IPS-20b (cell line): Measurements from ENCODE around the gene INPP5A.

ENCODE experiments used
- H3K27ac ChIP-seq: one replicate; pipeline ENCODE4 v1.5.1; 2013; ENCODE audit warnings: low read length
- H3K27me3 ChIP-seq: 2 replicates; pipeline ENCODE4 v1.6.1; 2013; ENCODE audit warnings: mild to moderate bottlenecking, low read length, inconsistent platforms; ENCODE audit not compliant: insufficient read depth
- H3K36me3 ChIP-seq: 2 replicates; pipeline ENCODE4 v1.6.1; 2013; ENCODE audit warnings: low read depth, mild to moderate bottlenecking, inconsistent platforms, low read length, moderate library complexity; ENCODE audit not compliant: insufficient read depth
- H3K4me1 ChIP-seq: 2 replicates; pipeline ENCODE4 v1.6.1; 2013; ENCODE audit warnings: mild to moderate bottlenecking, control low read depth, inconsistent platforms, low read length, moderate library complexity; ENCODE audit not compliant: insufficient read depth
- H3K4me3 ChIP-seq: 2 replicates; pipeline ENCODE4 v1.5.1; 2013; ENCODE audit warnings: mild to moderate bottlenecking, low read length, inconsistent platforms
- H3K9ac ChIP-seq: 2 replicates; pipeline ENCODE4 v1.6.1; 2013; ENCODE audit warnings: low read depth, mild to moderate bottlenecking, inconsistent platforms, low read length, moderate library complexity
- H3K9me3 ChIP-seq: 2 replicates; pipeline ENCODE4 v1.6.1; 2013; ENCODE audit warnings: mild to moderate bottlenecking, low read depth, low read length, inconsistent platforms; ENCODE audit not compliant: insufficient read depth

The INPP5A gene

DNA sequence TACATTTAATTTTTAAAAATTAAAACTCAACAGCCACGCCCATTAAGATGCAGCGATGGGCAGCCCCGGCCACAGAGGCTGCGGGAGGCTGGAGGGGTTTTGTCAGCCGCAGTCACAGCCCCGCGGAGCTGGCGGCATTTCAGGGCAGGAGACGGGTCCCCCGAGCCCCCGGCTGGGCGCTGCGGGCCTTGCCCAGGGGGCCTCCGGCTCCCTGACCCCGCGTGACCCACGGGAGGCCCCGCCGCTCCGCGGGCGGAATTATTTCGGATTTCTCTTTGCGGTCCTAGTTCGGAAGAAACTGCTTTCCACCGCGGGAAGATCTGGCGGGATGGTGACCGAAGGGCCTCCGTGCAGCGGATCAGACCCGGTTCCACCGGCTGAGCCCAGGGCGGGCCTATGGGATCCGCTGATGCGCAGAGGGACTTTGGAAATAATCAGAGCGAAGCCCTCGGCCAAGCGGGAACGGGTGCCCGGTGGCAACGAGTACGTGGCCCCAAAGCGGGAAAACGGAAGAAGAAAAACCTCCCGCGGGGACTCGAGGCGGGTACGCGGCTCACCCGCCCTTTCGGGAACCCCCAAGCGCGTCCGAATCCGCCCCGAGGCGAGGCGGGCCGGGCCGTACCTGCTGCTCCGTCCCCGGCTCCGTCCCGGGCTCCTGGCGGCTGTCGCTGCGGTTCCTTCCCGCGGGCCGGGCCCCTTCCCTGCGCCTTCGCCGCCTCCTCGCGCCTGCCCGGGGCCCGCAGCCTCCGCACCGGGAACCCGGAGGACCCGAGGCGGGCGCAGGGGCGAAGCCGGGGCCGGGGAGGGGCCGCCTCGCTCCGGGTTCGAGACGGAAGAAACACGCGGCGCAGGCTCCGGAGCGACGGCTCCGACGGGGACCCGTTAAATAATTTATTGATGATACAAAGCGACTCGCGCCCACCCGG is 246.6 kb downstream of the INPP5A start:
- no peaks in the 10 kb centered on the region for H3K36me3 ChIP-seq
- H3K9me3 ChIP-seq, result no peaks in the 10 kb centered on the region
- no peak overlapping the region for H3K9ac ChIP-seq
- H3K4me1 ChIP-seq, result no peaks in the 10 kb centered on the region; the same call in 1 of the 2 replicates
- H3K27ac ChIP-seq, result no peak overlapping the region
- H3K27me3 ChIP-seq, result peaks cover 79% of the 10 kb centered on the region
- peak overlapping the region; percentile 18; the same call in 1 of the 2 replicates for H3K4me3 ChIP-seq

- Histone ChIP-seq H3K4me3 (no peak overlapping the region), H3K9ac (no peak overlapping the region), H3K27ac (no peak overlapping the region), H3K36me3 (no peaks in the 10 kb centered on the region), H3K9me3 (no peaks in the 10 kb centered on the region), H3K27me3 (peaks cover 88% of the 10 kb centered on the region), H3K4me1 (no peaks in the 10 kb centered on the region; the same call in 1 of the 2 replicates)
These were observed 247.5 kb downstream of the INPP5A start for GRCh38 chr10:132784866-132785722.

DNA sequence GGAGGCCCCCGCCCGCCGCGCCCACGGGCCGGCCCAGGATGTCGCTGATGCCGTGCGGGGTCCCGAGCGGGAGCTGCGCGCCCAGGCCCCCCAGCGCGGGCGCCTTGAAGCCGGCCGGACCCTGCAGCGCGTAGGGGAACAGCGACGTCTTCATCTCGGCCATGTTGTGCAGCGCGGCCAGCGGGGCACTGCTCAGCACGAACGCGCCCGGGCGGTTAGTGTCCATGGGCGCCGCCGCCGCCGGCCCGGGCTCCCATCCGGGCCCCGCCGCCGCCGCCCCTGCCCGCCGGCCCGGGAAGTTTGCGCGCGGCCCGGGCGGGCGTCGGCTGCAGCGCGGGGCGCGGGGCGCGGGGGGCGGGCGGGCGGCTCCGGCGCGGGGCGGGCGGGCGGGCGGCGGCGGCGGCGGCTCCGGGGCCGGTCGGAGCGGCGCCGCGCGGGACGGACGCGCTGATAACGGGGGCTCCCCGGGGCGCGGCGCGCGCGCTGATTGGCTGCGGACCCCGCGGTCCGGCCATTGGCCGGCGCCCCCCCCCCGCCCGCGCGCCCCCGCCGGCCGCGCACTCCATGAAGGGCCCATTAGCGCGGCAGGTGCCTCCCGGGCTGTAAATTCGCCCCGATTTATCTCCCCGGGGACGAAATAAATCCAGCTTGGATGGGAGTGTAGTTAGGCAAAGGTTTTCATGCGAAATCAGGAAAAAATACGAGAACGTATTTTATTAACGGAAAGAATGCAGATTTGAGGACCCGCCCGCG is 248.3 kb downstream of the INPP5A start, which contains the start of gene NKX6-2:
Gene NKX6-2, minus strand, starts transcription at position 425 of the 753 bp plus-strand sequence. Its CDS starts 199 bp downstream, at position 226.
- Histone ChIP-seq H3K27me3 (peaks cover 96% of the 10 kb centered on the region), H3K36me3 (no peaks in the 10 kb centered on the region), H3K4me3 (no peak within 1 kb of the TSS), H3K27ac (no peak within 1 kb of the TSS), H3K9ac (no peak within 1 kb of the TSS), H3K4me1 (no peaks in the 10 kb centered on the region; the same call in 1 of the 2 replicates), H3K9me3 (no peaks in the 10 kb centered on the region)

DNA sequence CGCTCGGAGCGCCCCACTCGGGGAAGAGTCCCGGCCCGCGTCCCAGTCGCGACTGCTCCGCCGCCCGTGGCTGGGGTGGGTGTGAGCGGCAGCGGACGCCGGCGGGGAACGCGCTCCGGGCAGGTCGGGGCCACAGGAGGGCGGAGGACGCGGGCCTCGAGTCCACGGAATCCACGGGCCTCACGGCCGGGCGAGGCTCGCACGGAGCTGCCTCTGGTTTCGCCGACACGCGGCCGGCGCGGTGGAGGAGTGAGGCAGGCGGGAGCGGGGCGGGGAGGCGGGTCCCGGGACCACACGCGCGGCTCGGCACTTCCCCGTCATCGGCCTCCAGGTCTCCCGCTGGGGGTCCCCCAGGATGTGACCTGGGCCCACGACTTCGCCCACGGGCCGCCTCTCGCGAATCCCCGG is 248.9 kb downstream of the INPP5A start:
- Histone ChIP-seq H3K36me3 (no peaks in the 10 kb centered on the region), H3K4me3 (no peak overlapping the region), H3K4me1 (no peaks in the 10 kb centered on the region; the same call in 1 of the 2 replicates), H3K27me3 (peaks cover 98% of the 10 kb centered on the region), H3K9ac (no peak overlapping the region), H3K9me3 (no peaks in the 10 kb centered on the region), H3K27ac (no peak overlapping the region)

GRCh38 chr10:132786884-132787494 is 249.4 kb downstream of the INPP5A start:
- Histone ChIP-seq H3K27me3 (peaks cover 95% of the 10 kb centered on the region), H3K27ac (no peak overlapping the region), H3K4me1 (no peaks in the 10 kb centered on the region; the same call in 1 of the 2 replicates), H3K9ac (no peak overlapping the region), H3K4me3 (no peak overlapping the region), H3K9me3 (no peaks in the 10 kb centered on the region), H3K36me3 (no peaks in the 10 kb centered on the region)

GRCh38 chr10:132787495-132788179 is 250.1 kb downstream of the INPP5A start:
- no peak overlapping the region for H3K27ac ChIP-seq
- H3K27me3 ChIP-seq, result peaks cover 88% of the 10 kb centered on the region
- H3K36me3 ChIP-seq, result no peaks in the 10 kb centered on the region
- H3K4me3 ChIP-seq, result peak overlapping the region; percentile 42; the same call in 1 of the 2 replicates
- H3K4me1 ChIP-seq, result no peaks in the 10 kb centered on the region; the same call in 1 of the 2 replicates
- H3K9ac ChIP-seq, result no peak overlapping the region
- no peaks in the 10 kb centered on the region for H3K9me3 ChIP-seq

- Histone ChIP-seq H3K9ac (no peak overlapping the region), H3K9me3 (no peaks in the 10 kb centered on the region), H3K4me3 (peak overlapping the region; percentile 42; the same call in 1 of the 2 replicates), H3K36me3 (no peaks in the 10 kb centered on the region), H3K27ac (no peak overlapping the region), H3K4me1 (no peaks in the 10 kb centered on the region; the same call in 1 of the 2 replicates), H3K27me3 (peaks cover 82% of the 10 kb centered on the region)
These were observed 250.7 kb downstream of the INPP5A start for GRCh38 chr10:132788180-132788830.

- Histone ChIP-seq H3K36me3 (no peaks in the 10 kb centered on the region), H3K4me3 (peak overlapping the region; percentile 42; the same call in 1 of the 2 replicates), H3K4me1 (no peaks in the 10 kb centered on the region), H3K9me3 (no peaks in the 10 kb centered on the region), H3K9ac (no peak overlapping the region), H3K27me3 (peaks cover 76% of the 10 kb centered on the region), H3K27ac (no peak overlapping the region)
These were observed 251.2 kb downstream of the INPP5A start for GRCh38 chr10:132788831-132789219.

GRCh38 chr10:132789659-132790148 is 252.1 kb downstream of the INPP5A start:
- H3K27me3 ChIP-seq, result peaks cover 68% of the 10 kb centered on the region
- no peaks in the 10 kb centered on the region for H3K36me3 ChIP-seq
- H3K4me3 ChIP-seq, result no peak overlapping the region
- H3K9ac ChIP-seq, result no peak overlapping the region
- H3K4me1 ChIP-seq, result no peaks in the 10 kb centered on the region
- no peaks in the 10 kb centered on the region for H3K9me3 ChIP-seq
- no peak overlapping the region for H3K27ac ChIP-seq

GRCh38 chr10:132790470-132790869 is 252.9 kb downstream of the INPP5A start:
- Histone ChIP-seq H3K27ac (no peak overlapping the region), H3K9ac (no peak overlapping the region), H3K9me3 (no peaks in the 10 kb centered on the region), H3K36me3 (no peaks in the 10 kb centered on the region), H3K27me3 (peaks cover 60% of the 10 kb centered on the region), H3K4me1 (no peaks in the 10 kb centered on the region), H3K4me3 (no peak overlapping the region)
